K562 treated with DMSO at 1 percent for 4 hours (cell line): ENCODE data around the gene MROH7. TPM values are rescaled to one million over a fixed set of nuclear protein-coding genes. Genes with fewer than 3 reads are reported as not detected.

Source experiments
- total RNA-seq: library from RNA; unstranded; fragments of 300-600 nt; gene quantifications from 2 replicates; pipeline ENCODE4 v1.2.3, GENCODE V29; 2022; ENCODE audit not compliant: insufficient read depth

MROH7 gene
- total RNA-seq = not detected in 2 replicates

GRCh38 chr1:54640863-54641836, at the start of gene MROH7:
MROH7 (plus strand) TSS chr1:54641786; CDS start chr1:54652927, 11,141 bp downstream.

GRCh38 chr1:54623216-54624007, 18.2 kb upstream of the MROH7 start, which contains the start of gene FAM151A:
FAM151A (minus strand) TSS chr1:54623525; CDS start chr1:54623395, 130 bp downstream.

GRCh38 chr1:54715493-54716298, 74.1 kb downstream of the MROH7 start, which contains the start of gene TTC4:
TTC4 (plus strand) TSS chr1:54715861; CDS start chr1:54715909, 48 bp downstream.

Other genes with a start within 250 kb of the MROH7 start
- gene SSBP3, start 235.4 kb upstream of the MROH7 start, total RNA-seq = 59.3 and 71.6 TPM in 2 replicates
- 0.53 and 1.1 TPM in 2 replicates for gene ACOT11, start 93.6 kb upstream of the MROH7 start, total RNA-seq
- not detected in 2 replicates for gene FAM151A, start 18.3 kb upstream of the MROH7 start, total RNA-seq
- 13.4 and 21.8 TPM in 2 replicates for gene TTC4, start 74.1 kb downstream of the MROH7 start, total RNA-seq
- gene PARS2, start 122.7 kb downstream of the MROH7 start, total RNA-seq = 5.9 and 8.6 TPM in 2 replicates
- 0.17 TPM in 1 of 2 replicates, not detected in the other for gene TTC22, start 159.5 kb downstream of the MROH7 start, total RNA-seq
- 81.5 and 99.8 TPM in 2 replicates for gene DHCR24, start 245.4 kb downstream of the MROH7 start, total RNA-seq